A549 treated with ZK216348 at 1 μM for 4 hours (cell line): ENCODE data around the gene ST6GAL2. TPM values are rescaled to one million over a fixed set of nuclear protein-coding genes. Genes with fewer than 3 reads are reported as not detected.

Source experiments
- total RNA-seq: library from RNA; stranded (reverse); fragments of 200-300 nt; extraction: Qiagen RNA extraction; gene quantifications from 5 replicates; pipeline ENCODE4 v1.2.3, GENCODE V29; 2022; ENCODE audit warnings: low read depth

ST6GAL2 gene, protein sequence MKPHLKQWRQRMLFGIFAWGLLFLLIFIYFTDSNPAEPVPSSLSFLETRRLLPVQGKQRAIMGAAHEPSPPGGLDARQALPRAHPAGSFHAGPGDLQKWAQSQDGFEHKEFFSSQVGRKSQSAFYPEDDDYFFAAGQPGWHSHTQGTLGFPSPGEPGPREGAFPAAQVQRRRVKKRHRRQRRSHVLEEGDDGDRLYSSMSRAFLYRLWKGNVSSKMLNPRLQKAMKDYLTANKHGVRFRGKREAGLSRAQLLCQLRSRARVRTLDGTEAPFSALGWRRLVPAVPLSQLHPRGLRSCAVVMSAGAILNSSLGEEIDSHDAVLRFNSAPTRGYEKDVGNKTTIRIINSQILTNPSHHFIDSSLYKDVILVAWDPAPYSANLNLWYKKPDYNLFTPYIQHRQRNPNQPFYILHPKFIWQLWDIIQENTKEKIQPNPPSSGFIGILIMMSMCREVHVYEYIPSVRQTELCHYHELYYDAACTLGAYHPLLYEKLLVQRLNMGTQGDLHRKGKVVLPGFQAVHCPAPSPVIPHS
- 11.4 to 21.9 TPM (median 19.2 TPM) in 5 replicates for total RNA-seq

DNA sequence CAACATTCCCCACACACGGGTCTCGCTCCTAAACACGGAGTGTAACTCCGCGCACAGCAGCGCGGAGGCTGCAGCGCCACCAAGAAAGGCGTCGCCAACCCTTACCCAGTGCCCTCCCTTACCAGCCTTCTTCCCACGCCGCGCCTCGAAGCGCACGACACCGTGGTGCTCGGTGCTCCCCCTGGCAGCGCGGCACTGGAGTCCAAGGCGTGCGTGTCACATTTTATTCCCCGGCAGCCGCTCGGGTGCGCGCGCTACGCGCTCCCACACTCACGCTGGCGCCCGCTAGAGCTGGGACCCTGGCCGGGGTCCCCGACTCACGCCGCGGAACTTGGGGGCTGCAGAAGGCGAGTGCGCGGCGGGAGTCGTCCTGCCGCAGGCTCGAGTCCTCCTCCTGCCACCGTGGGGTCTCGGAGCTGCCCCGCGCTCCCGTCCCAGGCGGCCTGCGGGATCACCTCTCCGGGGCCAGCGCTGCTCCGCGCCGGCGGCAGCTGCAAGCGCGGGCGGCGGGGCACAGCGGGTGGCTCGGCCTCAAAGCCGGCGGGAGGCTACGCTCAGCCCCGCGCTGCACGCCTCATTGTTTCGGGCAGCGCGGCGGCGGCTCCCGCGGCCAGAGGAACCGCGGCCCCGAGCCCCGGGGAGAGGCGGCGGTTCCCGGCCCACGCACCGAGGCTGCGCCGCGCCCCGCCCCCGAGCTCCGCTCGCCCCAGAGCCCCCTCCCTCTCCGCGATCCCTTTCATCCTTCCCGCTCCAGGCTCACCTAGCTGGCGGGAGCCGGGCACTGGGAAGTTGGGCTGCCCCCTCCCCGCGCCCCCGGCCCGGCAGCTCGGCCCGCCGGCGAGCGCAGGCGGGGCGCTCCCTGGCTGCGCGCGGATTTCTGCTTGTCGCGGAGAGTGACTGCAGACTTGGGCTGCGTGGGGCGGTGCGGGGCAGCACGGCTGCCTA, at the start of gene ST6GAL2:
TSS of gene ST6GAL2 (minus strand) at position 197 of the 945 bp plus-strand sequence. CDS start 42,190 bp downstream, outside the sequence.

